ENCODE data around the gene MED22.

- no peak for TF ChIP-seq POLR2A (IDR thresholded peaks at IDR 0.05; ENCODE audit: low read depth, low read length)
- TF ChIP-seq SPI1 (IDR thresholded peaks at IDR 0.05; ENCODE audit: low read depth, low read length), result no peak
- TF ChIP-seq POLR2AphosphoS5 (IDR thresholded peaks at IDR 0.05; ENCODE audit: low read depth, low read length), result no peak
Observed at GRCh38 chr9:133393399-133393798, 45.5 kb upstream of the MED22 start.

Measured in GM12891 (cell line).